ENCODE results near the gene PTGFRN.

Gene PTGFRN

GRCh38 chr1:117036018-117036461 is 126.3 kb downstream of the PTGFRN start:
- ChIA-PET CTCF (no interaction called here), POLR2A (no interaction called here)
- no peak for DNase-seq (ENCODE audit: low read depth, low spot score)
- H3K4me3 ChIP-seq (ENCODE audit: low read depth, low read length): no peak overlapping the region
- no peak for TF ChIP-seq CTCF (IDR thresholded peaks at IDR 0.05; ENCODE audit: insufficient read depth, low read length, missing control alignments)

GRCh38 chr1:117037802-117038201 is 128.1 kb downstream of the PTGFRN start:
- TF ChIP-seq CTCF (IDR thresholded peaks at IDR 0.05; ENCODE audit: insufficient read depth, low read length, missing control alignments): no peak
- DNase-seq (ENCODE audit: low read depth, low spot score): no peak
- CTCF ChIA-PET: no interaction called here
- POLR2A ChIA-PET: no interaction called here
- H3K4me3 ChIP-seq (ENCODE audit: low read depth, low read length): no peak overlapping the region

- H3K4me3 ChIP-seq (ENCODE audit: low read depth, low read length): no peak overlapping the region
- ChIA-PET POLR2A (no interaction called here), CTCF (no interaction called here)
- no peak for DNase-seq (ENCODE audit: low read depth, low spot score)
- no peak for TF ChIP-seq CTCF (IDR thresholded peaks at IDR 0.05; ENCODE audit: insufficient read depth, low read length, missing control alignments)
These were observed 128.5 kb downstream of the PTGFRN start for GRCh38 chr1:117038236-117038635.

Measured in AG04449 (cell line).